ENCODE measurements around the gene CCDC192.

DNA sequence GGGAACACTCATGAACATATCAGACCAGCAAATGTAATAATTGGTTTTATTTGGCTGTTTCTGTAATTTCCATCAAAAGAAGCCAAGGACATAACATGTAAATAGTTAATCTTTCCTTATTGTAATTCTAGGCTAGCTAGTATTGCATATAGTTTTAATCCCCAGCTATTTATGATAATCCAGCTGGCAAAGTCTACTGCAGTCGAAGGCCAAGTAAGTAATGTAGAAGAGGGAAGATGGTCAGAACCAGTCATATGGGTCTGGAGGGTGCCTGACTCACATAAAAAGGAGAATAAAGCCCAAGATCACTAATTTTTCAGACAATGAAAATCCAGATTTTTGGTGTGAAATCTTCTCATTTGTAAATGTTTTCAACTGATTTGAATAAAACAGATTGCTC lies 106.3 kb downstream of the CCDC192 start:
- TF ChIP-seq KDM1A (IDR thresholded peaks at IDR 0.05; ENCODE audit: low read depth) (no peak), RCOR1 (IDR thresholded peaks at IDR 0.05; ENCODE audit: low read depth, low read length) (no peak), POLR2A (IDR thresholded peaks at IDR 0.05; ENCODE audit: low read length) (no peak), HOXB5 (CRISPR knock-in tag; IDR thresholded peaks at IDR 0.05) (no peak), SMC3 (IDR thresholded peaks at IDR 0.05) (no peak), MAZ (IDR thresholded peaks at IDR 0.05; ENCODE audit: borderline replicate concordance, low read depth, low read length) (no peak), KDM5A (IDR thresholded peaks at IDR 0.05) (no peak), CEBPB (IDR thresholded peaks at IDR 0.05) (no peak), EP300 (IDR thresholded peaks at IDR 0.05) (no peak), ESRRA (IDR thresholded peaks at IDR 0.05; ENCODE audit: borderline replicate concordance, low read length) (no peak)
- TF ChIP-seq, protein P1, sequence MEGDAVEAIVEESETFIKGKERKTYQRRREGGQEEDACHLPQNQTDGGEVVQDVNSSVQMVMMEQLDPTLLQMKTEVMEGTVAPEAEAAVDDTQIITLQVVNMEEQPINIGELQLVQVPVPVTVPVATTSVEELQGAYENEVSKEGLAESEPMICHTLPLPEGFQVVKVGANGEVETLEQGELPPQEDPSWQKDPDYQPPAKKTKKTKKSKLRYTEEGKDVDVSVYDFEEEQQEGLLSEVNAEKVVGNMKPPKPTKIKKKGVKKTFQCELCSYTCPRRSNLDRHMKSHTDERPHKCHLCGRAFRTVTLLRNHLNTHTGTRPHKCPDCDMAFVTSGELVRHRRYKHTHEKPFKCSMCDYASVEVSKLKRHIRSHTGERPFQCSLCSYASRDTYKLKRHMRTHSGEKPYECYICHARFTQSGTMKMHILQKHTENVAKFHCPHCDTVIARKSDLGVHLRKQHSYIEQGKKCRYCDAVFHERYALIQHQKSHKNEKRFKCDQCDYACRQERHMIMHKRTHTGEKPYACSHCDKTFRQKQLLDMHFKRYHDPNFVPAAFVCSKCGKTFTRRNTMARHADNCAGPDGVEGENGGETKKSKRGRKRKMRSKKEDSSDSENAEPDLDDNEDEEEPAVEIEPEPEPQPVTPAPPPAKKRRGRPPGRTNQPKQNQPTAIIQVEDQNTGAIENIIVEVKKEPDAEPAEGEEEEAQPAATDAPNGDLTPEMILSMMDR (IDR thresholded peaks at IDR 0.05), result no peak
- TF ChIP-seq, protein P2, sequence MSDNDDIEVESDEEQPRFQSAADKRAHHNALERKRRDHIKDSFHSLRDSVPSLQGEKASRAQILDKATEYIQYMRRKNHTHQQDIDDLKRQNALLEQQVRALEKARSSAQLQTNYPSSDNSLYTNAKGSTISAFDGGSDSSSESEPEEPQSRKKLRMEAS (IDR thresholded peaks at IDR 0.05), result no peak
- TF ChIP-seq, protein P3, sequence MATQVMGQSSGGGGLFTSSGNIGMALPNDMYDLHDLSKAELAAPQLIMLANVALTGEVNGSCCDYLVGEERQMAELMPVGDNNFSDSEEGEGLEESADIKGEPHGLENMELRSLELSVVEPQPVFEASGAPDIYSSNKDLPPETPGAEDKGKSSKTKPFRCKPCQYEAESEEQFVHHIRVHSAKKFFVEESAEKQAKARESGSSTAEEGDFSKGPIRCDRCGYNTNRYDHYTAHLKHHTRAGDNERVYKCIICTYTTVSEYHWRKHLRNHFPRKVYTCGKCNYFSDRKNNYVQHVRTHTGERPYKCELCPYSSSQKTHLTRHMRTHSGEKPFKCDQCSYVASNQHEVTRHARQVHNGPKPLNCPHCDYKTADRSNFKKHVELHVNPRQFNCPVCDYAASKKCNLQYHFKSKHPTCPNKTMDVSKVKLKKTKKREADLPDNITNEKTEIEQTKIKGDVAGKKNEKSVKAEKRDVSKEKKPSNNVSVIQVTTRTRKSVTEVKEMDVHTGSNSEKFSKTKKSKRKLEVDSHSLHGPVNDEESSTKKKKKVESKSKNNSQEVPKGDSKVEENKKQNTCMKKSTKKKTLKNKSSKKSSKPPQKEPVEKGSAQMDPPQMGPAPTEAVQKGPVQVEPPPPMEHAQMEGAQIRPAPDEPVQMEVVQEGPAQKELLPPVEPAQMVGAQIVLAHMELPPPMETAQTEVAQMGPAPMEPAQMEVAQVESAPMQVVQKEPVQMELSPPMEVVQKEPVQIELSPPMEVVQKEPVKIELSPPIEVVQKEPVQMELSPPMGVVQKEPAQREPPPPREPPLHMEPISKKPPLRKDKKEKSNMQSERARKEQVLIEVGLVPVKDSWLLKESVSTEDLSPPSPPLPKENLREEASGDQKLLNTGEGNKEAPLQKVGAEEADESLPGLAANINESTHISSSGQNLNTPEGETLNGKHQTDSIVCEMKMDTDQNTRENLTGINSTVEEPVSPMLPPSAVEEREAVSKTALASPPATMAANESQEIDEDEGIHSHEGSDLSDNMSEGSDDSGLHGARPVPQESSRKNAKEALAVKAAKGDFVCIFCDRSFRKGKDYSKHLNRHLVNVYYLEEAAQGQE (IDR thresholded peaks at IDR 0.05), result no peak
